ENCODE data around the gene EVL. TPM values are rescaled to one million over a fixed set of nuclear protein-coding genes. Genes with fewer than 3 reads are reported as not detected.

Gene EVL
- total and polyA plus RNA-seq, 10 of the 15 experiments (the other 5 are each of a cell fraction or from before 2014, with no cell fraction given) = 11.9 to 341 (median 89.8) TPM

GRCh38 chr14:100081997-100082625 is 16.9 kb downstream of the EVL start:
- ChIA-PET POLR2A (interaction anchor here (1.2 to 3.0 kb wide), 3 partner anchors 11 to 17 kb away, joined by 5 to 17 read pairs (median 7); partner anchors contain the start of gene EVL), CTCF (interaction anchor here (0.7 to 5.1 kb wide), 10 partner anchors 10 to 201 kb away, joined by 3 to 37 read pairs (median 4); partner anchors contain the start of gene EVL), RAD21 (ENCODE audit: unreplicated experiment) (interaction anchor here (0.9 to 2.1 kb wide), 5 partner anchors 13 to 26 kb away, joined by 3 to 10 read pairs (median 3); partner anchors contain the start of gene EVL), SMC1A (ENCODE audit: uncharacterized antibody, unreplicated experiment) (interaction anchor here (0.6 to 4.3 kb wide), 8 partner anchors 10 to 160 kb away, joined by 3 to 27 read pairs (median 5); partner anchors contain the start of gene EVL)
- H4K20me1 ChIP-seq (ENCODE audit: control insufficient read depth, insufficient read depth) = no peaks in the 10 kb centered on the region
- H3K79me2 ChIP-seq (ENCODE audit: control insufficient read depth, insufficient read depth, low read length) = peaks cover 37% of the 10 kb centered on the region
- no peaks in the 10 kb centered on the region for H3K27me3 ChIP-seq (replicated peaks in 1 of 2; ENCODE audit: control insufficient read depth in 2 of 2, insufficient read depth in 2 of 2, low read length in 1 of 2)
- H3K27ac ChIP-seq (ENCODE audit: control insufficient read depth, insufficient read depth) = no peak overlapping the region; the same call in 1 of the 2 replicates
- no peak overlapping the region for H2AFZ ChIP-seq (ENCODE audit: control insufficient read depth, low read depth, low read length)
- TF ChIP-seq RELA (IDR thresholded peaks at IDR 0.05; ENCODE audit: borderline replicate concordance, partially characterized antibody) (no peak), POLR2A (IDR thresholded peaks at IDR 0.05; ENCODE audit: low read depth, low read length) (peak; percentile 1; the same call in 1 of the 2 replicates), GATAD2B (conservative IDR thresholded peaks at IDR 0.05; ENCODE audit: low read depth) (no peak), SREBF1 (IDR thresholded peaks at IDR 0.05; ENCODE audit: low read length) (no peak), RELB (IDR thresholded peaks at IDR 0.05; ENCODE audit: low read depth) (no peak)
- TF ChIP-seq, protein P1, sequence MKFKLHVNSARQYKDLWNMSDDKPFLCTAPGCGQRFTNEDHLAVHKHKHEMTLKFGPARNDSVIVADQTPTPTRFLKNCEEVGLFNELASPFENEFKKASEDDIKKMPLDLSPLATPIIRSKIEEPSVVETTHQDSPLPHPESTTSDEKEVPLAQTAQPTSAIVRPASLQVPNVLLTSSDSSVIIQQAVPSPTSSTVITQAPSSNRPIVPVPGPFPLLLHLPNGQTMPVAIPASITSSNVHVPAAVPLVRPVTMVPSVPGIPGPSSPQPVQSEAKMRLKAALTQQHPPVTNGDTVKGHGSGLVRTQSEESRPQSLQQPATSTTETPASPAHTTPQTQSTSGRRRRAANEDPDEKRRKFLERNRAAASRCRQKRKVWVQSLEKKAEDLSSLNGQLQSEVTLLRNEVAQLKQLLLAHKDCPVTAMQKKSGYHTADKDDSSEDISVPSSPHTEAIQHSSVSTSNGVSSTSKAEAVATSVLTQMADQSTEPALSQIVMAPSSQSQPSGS (IDR thresholded peaks at IDR 0.05; ENCODE audit: low read length) = no peak
- intact Hi-C loops (cut with micrococcal nuclease; ENCODE audit: unreplicated experiment) (no loop called here), in situ Hi-C loops (cut with MboI) (no loop called here)
- 95% methylated on average over 12 of the region's 12 CpGs for WGBS (ENCODE audit: insufficient coverage, insufficient replicate concordance, low lambda C conversion rate, missing lambda C conversion rate)
- H3K4me1 ChIP-seq (ENCODE audit: control insufficient read depth, insufficient read depth, low read length) = peaks cover 24% of the 10 kb centered on the region
- ATAC-seq (no peak), FAIRE-seq (no peak), DNase-seq (ENCODE audit: low read depth, low spot score) (no peak)
- BruUV-seq (replicated peaks) = no TSS peak
- H3K9me3 ChIP-seq (replicated peaks; ENCODE audit: control insufficient read depth, insufficient read depth, low read length) = no peaks in the 10 kb centered on the region
- peaks cover 13 to 22% of the 10 kb centered on the region in 2 experiments; a peak in 3 of 4 replicates for H3K36me3 ChIP-seq (ENCODE audit: control insufficient read depth in 2 of 2, insufficient read depth in 2 of 2, low read length in 1 of 2)
- H3K4me2 ChIP-seq (ENCODE audit: control insufficient read depth, insufficient read depth) = no peak overlapping the region
- H3K9ac ChIP-seq (ENCODE audit: control insufficient read depth, insufficient read depth, low read length) = no peak overlapping the region
- H3K4me3 ChIP-seq = no peak overlapping the region

Measured in GM12878 (cell line).